Activated naive CD8-positive, alpha-beta T cell treated with anti-CD3 and anti-CD28 coated beads for 36 hours (primary cell): ENCODE measurements around the gene LYPD6B. TPM values are rescaled to one million over a fixed set of nuclear protein-coding genes. Genes with fewer than 3 reads are reported as not detected.

ENCODE experiments used
- DNase-seq: peaks from one replicate; pipeline ENCODE4 v3.0.0; 2021
- H3K27ac Mint-ChIP-seq: one replicate; pipeline ENCODE4 v1.8.0; 2022; ENCODE audit warnings: mild to moderate bottlenecking, moderate library complexity, mixed read lengths
- H3K27me3 Mint-ChIP-seq: one replicate; pipeline ENCODE4 v1.8.0; 2022; ENCODE audit warnings: mild to moderate bottlenecking, mixed read lengths
- H3K36me3 Mint-ChIP-seq: one replicate; pipeline ENCODE4 v1.8.0; 2021; ENCODE audit warnings: mild to moderate bottlenecking, mixed read lengths
- H3K4me1 Mint-ChIP-seq: one replicate; pipeline ENCODE4 v1.8.0; 2021; ENCODE audit warnings: mixed read lengths
- H3K4me3 Mint-ChIP-seq: one replicate; pipeline ENCODE4 v1.8.0; 2022; ENCODE audit warnings: mild to moderate bottlenecking, moderate library complexity, mixed read lengths
- H3K9me3 Mint-ChIP-seq: one replicate; pipeline ENCODE4 v1.8.0; 2022; ENCODE audit warnings: mixed read lengths
- total RNA-seq, 2 experiments: library from RNA; stranded (reverse); gene quantifications; one replicate each; pipeline ENCODE4 v1.2.3, GENCODE V29; 2021

Gene LYPD6B
- total RNA-seq: not detected

- Mint-ChIP-seq H3K36me3 (no peaks in the 10 kb centered on the region), H3K27ac (no peak within 1 kb of the TSS), H3K9me3 (no peaks in the 10 kb centered on the region), H3K4me1 (no peaks in the 10 kb centered on the region), H3K4me3 (peak within 1 kb of the TSS; percentile 18), H3K27me3 (peaks cover 62% of the 10 kb centered on the region)
- DNase-seq: peak; percentile 9
These were observed at the start of gene LYPD6B for GRCh38 chr2:149038442-149039212. Gene LYPD6B, plus strand, starts transcription at chr2:149038699. Its CDS starts 92,250 bp downstream, at chr2:149130949.

- H3K27ac Mint-ChIP-seq: no peak overlapping the region
- H3K36me3 Mint-ChIP-seq: peaks cover 6% of the 10 kb centered on the region
- DNase-seq: peak; percentile 23
- no peaks in the 10 kb centered on the region for H3K27me3 Mint-ChIP-seq
- H3K4me1 Mint-ChIP-seq: peaks cover 2% of the 10 kb centered on the region
- no peak overlapping the region for H3K4me3 Mint-ChIP-seq
- no peaks in the 10 kb centered on the region for H3K9me3 Mint-ChIP-seq
These were observed 48.5 kb upstream of the LYPD6B start for GRCh38 chr2:148989882-148990493.

GRCh38 chr2:148990968-148991367 lies 47.5 kb upstream of the LYPD6B start:
- Mint-ChIP-seq H3K9me3 (no peaks in the 10 kb centered on the region), H3K27ac (no peak overlapping the region), H3K4me3 (no peak overlapping the region), H3K27me3 (no peaks in the 10 kb centered on the region), H3K36me3 (peaks cover 9% of the 10 kb centered on the region), H3K4me1 (peaks cover 2% of the 10 kb centered on the region)
- DNase-seq: no peak

GRCh38 chr2:148992448-148992847 lies 46.1 kb upstream of the LYPD6B start:
- Mint-ChIP-seq H3K27ac (no peak overlapping the region), H3K36me3 (peaks cover 9% of the 10 kb centered on the region), H3K27me3 (no peaks in the 10 kb centered on the region), H3K9me3 (no peaks in the 10 kb centered on the region), H3K4me3 (no peak overlapping the region), H3K4me1 (peaks cover 2% of the 10 kb centered on the region)
- no peak for DNase-seq

- Mint-ChIP-seq H3K4me3 (no peak overlapping the region), H3K9me3 (no peaks in the 10 kb centered on the region), H3K4me1 (peaks cover 2% of the 10 kb centered on the region), H3K27ac (no peak overlapping the region), H3K36me3 (peaks cover 9% of the 10 kb centered on the region), H3K27me3 (no peaks in the 10 kb centered on the region)
- no peak for DNase-seq
These were observed 45.1 kb upstream of the LYPD6B start for GRCh38 chr2:148993351-148993750.

- no peak overlapping the region for H3K4me3 Mint-ChIP-seq
- H3K27ac Mint-ChIP-seq: no peak overlapping the region
- H3K9me3 Mint-ChIP-seq: no peaks in the 10 kb centered on the region
- H3K4me1 Mint-ChIP-seq: peaks cover 2% of the 10 kb centered on the region
- H3K36me3 Mint-ChIP-seq: peaks cover 9% of the 10 kb centered on the region
- no peak for DNase-seq
- no peaks in the 10 kb centered on the region for H3K27me3 Mint-ChIP-seq
These were observed 44.2 kb upstream of the LYPD6B start for GRCh38 chr2:148994341-148994740.

GRCh38 chr2:148996805-148997204 lies 41.7 kb upstream of the LYPD6B start:
- H3K36me3 Mint-ChIP-seq: peaks cover 15% of the 10 kb centered on the region
- H3K27ac Mint-ChIP-seq: no peak overlapping the region

GRCh38 chr2:148998165-148998830 lies 40.2 kb upstream of the LYPD6B start:
- Mint-ChIP-seq H3K9me3 (no peaks in the 10 kb centered on the region), H3K4me3 (no peak overlapping the region), H3K36me3 (peaks cover 25% of the 10 kb centered on the region), H3K4me1 (peaks cover 18% of the 10 kb centered on the region), H3K27me3 (no peaks in the 10 kb centered on the region), H3K27ac (no peak overlapping the region)
- no peak for DNase-seq

More at GRCh38 chr2:148996805-148997204, 41.7 kb upstream of the LYPD6B start:
- no peak for DNase-seq
- Mint-ChIP-seq H3K9me3 (no peaks in the 10 kb centered on the region), H3K27me3 (no peaks in the 10 kb centered on the region), H3K4me1 (peaks cover 18% of the 10 kb centered on the region), H3K4me3 (no peak overlapping the region)

GRCh38 chr2:148998831-148999200 lies 39.7 kb upstream of the LYPD6B start:
- Mint-ChIP-seq H3K4me1 (peaks cover 18% of the 10 kb centered on the region), H3K36me3 (peaks cover 25% of the 10 kb centered on the region)
- no peak for DNase-seq

GRCh38 chr2:148999451-148999921 lies 39.0 kb upstream of the LYPD6B start:
- no peaks in the 10 kb centered on the region for H3K9me3 Mint-ChIP-seq
- no peak overlapping the region for H3K4me3 Mint-ChIP-seq
- H3K27me3 Mint-ChIP-seq: no peaks in the 10 kb centered on the region
- peaks cover 21% of the 10 kb centered on the region for H3K36me3 Mint-ChIP-seq
- peaks cover 18% of the 10 kb centered on the region for H3K4me1 Mint-ChIP-seq
- no peak overlapping the region for H3K27ac Mint-ChIP-seq
- no peak for DNase-seq

More at GRCh38 chr2:148998831-148999200, 39.7 kb upstream of the LYPD6B start:
- Mint-ChIP-seq H3K27me3 (no peaks in the 10 kb centered on the region), H3K9me3 (no peaks in the 10 kb centered on the region), H3K4me3 (no peak overlapping the region), H3K27ac (no peak overlapping the region)

- Mint-ChIP-seq H3K27ac (no peak overlapping the region), H3K27me3 (no peaks in the 10 kb centered on the region), H3K9me3 (no peaks in the 10 kb centered on the region), H3K36me3 (peaks cover 19% of the 10 kb centered on the region), H3K4me3 (no peak overlapping the region), H3K4me1 (peaks cover 18% of the 10 kb centered on the region)
- DNase-seq: no peak
These were observed 38.2 kb upstream of the LYPD6B start for GRCh38 chr2:149000158-149000938.

- Mint-ChIP-seq H3K27ac (no peak overlapping the region), H3K4me1 (peaks cover 18% of the 10 kb centered on the region), H3K4me3 (no peak overlapping the region), H3K27me3 (no peaks in the 10 kb centered on the region), H3K36me3 (peaks cover 19% of the 10 kb centered on the region), H3K9me3 (no peaks in the 10 kb centered on the region)
- DNase-seq: no peak
These were observed 37.0 kb upstream of the LYPD6B start for GRCh38 chr2:149001496-149001895.

GRCh38 chr2:149002378-149002890 lies 36.1 kb upstream of the LYPD6B start:
- peaks cover 19% of the 10 kb centered on the region for H3K4me1 Mint-ChIP-seq
- peaks cover 19% of the 10 kb centered on the region for H3K36me3 Mint-ChIP-seq
- H3K27ac Mint-ChIP-seq: no peak overlapping the region
- no peaks in the 10 kb centered on the region for H3K9me3 Mint-ChIP-seq
- no peak for DNase-seq
- no peak overlapping the region for H3K4me3 Mint-ChIP-seq
- H3K27me3 Mint-ChIP-seq: no peaks in the 10 kb centered on the region

GRCh38 chr2:149002891-149003740 lies 35.4 kb upstream of the LYPD6B start:
- H3K4me3 Mint-ChIP-seq: no peak overlapping the region
- H3K4me1 Mint-ChIP-seq: peaks cover 20% of the 10 kb centered on the region
- no peak overlapping the region for H3K27ac Mint-ChIP-seq
- H3K9me3 Mint-ChIP-seq: no peaks in the 10 kb centered on the region
- DNase-seq: no peak
- H3K27me3 Mint-ChIP-seq: no peaks in the 10 kb centered on the region
- H3K36me3 Mint-ChIP-seq: peaks cover 19% of the 10 kb centered on the region
